ENCODE data around the gene AGXT2.

DNA sequence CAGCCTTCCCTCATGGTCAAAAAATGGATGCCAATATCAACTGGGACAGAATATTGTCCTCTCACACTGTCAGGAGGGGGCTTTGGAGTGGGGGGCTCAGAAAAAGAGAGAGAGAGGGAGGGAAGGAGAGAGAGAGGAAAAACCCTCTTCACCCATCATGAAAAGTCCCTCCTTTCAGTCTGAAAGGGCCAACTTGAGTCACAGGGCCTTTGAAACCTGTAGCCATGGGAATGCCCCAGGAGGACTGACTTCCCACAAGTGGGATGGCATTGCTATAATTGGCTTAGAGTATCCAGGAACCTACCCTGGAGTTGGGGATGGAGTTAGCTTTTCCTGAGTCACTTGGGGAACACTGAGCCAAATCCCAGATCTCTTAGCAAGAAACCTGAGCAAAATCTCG is 77.2 kb downstream of the AGXT2 start:
- TF ChIP-seq EZH2 (IDR thresholded peaks at IDR 0.05; ENCODE audit: low read length, missing control alignments) (no peak), CTCF (conservative IDR thresholded peaks at IDR 0.05 in 1 of 2, IDR thresholded peaks at IDR 0.05 in 1 of 2; ENCODE audit: low read depth in 1 of 2, low read length in 2 of 2) (no peak)

All from fibroblast of lung (primary cell).